ENCODE data around the gene HDAC1.

The HDAC1 gene

GRCh38 chr1:32337855-32338636, 46.2 kb downstream of the HDAC1 start:
- DNase-seq (ENCODE audit: low spot score): no peak
- ChIA-PET CTCF (no interaction called here), POLR2A (ENCODE audit: low non-redundant PET) (no interaction called here)
- no peak for TF ChIP-seq CTCF (conservative IDR thresholded peaks at IDR 0.05; ENCODE audit: low read depth)
- no peak overlapping the region for H3K27ac ChIP-seq

DNA sequence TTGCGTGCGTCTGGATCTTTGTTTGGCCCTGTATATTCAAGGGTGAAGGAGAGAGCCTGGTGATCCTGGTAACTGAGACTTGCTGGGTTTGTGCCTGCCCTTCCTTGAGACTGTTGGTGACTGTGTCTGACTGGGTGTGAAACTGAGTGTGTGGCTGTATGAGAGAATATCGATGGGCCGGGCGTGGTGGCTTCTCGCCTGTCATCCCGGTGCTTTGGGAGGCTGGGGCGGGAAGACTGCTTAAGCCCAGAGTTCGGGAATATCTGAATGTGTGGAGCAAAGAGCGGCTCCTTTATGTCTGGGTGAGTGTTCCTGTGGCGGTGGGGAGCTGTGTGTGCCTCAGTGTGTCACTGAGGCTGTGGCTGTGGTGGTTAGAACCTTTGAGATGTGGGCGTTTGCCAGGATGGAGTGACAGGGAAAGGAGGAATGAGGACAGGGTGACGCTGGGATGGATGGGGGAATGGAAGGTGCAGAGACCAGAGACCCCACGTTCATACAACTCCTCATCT, 46.8 kb downstream of the HDAC1 start:
- DNase-seq (ENCODE audit: low spot score): no peak
- CTCF ChIA-PET: no interaction called here

GRCh38 chr1:32339363-32339978, 47.6 kb downstream of the HDAC1 start:
- H3K27ac ChIP-seq: no peak overlapping the region
- no peak for TF ChIP-seq CTCF (conservative IDR thresholded peaks at IDR 0.05; ENCODE audit: low read depth)
- CTCF ChIA-PET: no interaction called here
- DNase-seq (ENCODE audit: low spot score): no peak
- POLR2A ChIA-PET (ENCODE audit: low non-redundant PET): no interaction called here

More for the DNA sequence above, 46.8 kb downstream of the HDAC1 start:
- H3K27ac ChIP-seq: no peak overlapping the region
- TF ChIP-seq CTCF (conservative IDR thresholded peaks at IDR 0.05; ENCODE audit: low read depth): no peak
- POLR2A ChIA-PET (ENCODE audit: low non-redundant PET): no interaction called here

GRCh38 chr1:32341186-32341757, 49.4 kb downstream of the HDAC1 start:
- no peak for DNase-seq (ENCODE audit: low spot score)
- POLR2A ChIA-PET (ENCODE audit: low non-redundant PET): no interaction called here
- no peak overlapping the region for H3K27ac ChIP-seq
- CTCF ChIA-PET: interaction anchor here (0.6 kb wide), 2 partner anchors 24 to 93 kb away, joined by 3 to 4 read pairs; no protein-coding TSS in a partner anchor
- TF ChIP-seq CTCF (conservative IDR thresholded peaks at IDR 0.05; ENCODE audit: low read depth): no peak

DNA sequence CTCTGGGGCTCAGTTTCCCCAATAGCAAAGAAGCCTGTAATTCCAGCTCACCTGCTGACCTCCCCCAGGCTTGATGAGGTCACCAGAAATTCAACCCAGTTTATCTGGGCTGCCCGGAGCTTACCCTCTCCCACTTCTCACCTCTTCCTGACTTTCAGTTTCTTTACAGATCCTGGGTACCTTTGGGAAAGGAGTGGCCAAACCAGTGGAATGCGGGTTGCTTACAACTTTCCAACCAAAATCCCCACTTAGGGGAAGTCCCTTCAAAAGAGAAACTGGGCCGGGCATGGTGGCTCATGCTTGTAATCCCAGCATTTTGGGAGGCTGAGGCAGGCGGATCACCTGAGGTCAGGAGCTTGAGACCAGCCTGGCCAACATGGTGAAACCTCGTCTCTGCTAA, 50.1 kb downstream of the HDAC1 start:
- no peak overlapping the region for H3K27ac ChIP-seq
- ChIA-PET POLR2A (ENCODE audit: low non-redundant PET) (no interaction called here), CTCF (no interaction called here)
- peak; percentile 41 for DNase-seq (ENCODE audit: low spot score)
- TF ChIP-seq CTCF (conservative IDR thresholded peaks at IDR 0.05; ENCODE audit: low read depth): no peak

- POLR2A ChIA-PET (ENCODE audit: low non-redundant PET): no interaction called here
- no peak overlapping the region for H3K27ac ChIP-seq
- CTCF ChIA-PET: no interaction called here
- TF ChIP-seq CTCF (conservative IDR thresholded peaks at IDR 0.05; ENCODE audit: low read depth): no peak
- no peak for DNase-seq (ENCODE audit: low spot score)
These were observed 50.8 kb downstream of the HDAC1 start for GRCh38 chr1:32342704-32343103.

Data from RWPE1 (cell line).